HT-29 (cell line): ENCODE results near the gene OVCA2. TPM values are rescaled to one million over a fixed set of nuclear protein-coding genes. Genes with fewer than 3 reads are reported as not detected.

Source experiments
- DNase-seq: peaks from one replicate; pipeline ENCODE4 v3.0.0-alpha.2; 2015; ENCODE audit warnings: low spot score
- small RNA-seq: library from RNA; depleted of rRNA; stranded (forward); fragments of <200 nt; gene quantifications from one replicate; pipeline ENCODE3, GENCODE V24; 2014
- total RNA-seq: library from RNA; depleted of rRNA; stranded (reverse); fragments of >200 nt; shearing (Covaris generic); gene quantifications from 2 replicates; pipeline ENCODE4 v1.2.3, GENCODE V29; 2014; rRNA removed

Gene OVCA2
- total RNA-seq, 1 experiment from 2014 or later, result 56.8 TPM

DNA sequence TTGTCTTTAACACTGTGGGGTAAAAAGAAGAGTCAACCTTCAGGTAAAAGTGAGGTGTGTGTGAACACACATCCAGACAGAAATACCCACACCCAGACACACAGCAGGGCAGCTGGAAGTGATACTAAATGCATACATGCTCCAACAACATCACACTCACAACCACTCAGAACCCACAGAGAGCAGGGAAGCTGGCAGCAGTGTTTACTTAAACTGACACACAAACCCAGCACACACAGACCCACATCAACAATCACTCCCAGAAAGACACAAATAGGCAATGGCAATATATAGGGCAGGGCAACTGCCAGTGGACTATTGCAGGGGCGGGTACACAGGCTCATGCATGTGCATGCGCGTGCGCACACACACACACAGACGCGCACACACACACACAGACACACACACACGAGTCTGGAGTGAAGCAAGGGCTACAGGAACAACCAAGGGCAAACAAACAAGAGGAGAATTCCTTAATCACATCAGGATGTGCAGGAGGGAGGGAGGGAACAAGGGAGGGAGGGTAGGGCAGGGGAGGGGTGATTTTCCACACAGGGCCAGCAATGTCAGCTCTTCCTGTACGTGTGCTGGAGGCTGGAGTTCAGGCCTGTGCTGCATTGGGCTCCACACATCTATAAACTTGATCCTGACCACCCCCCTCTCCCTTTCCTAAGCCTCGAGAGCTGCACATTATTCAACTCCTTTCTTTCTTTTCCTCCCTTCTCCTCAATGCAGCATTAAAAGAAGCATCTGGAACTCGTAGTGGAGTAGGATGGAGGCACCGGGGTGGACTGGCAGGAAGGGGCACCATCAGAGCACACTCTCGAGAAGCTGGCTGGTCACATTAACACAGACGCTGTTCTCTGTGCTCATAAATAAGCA is 43.2 kb downstream of the OVCA2 start:
- peak; percentile 41 for DNase-seq

DNA sequence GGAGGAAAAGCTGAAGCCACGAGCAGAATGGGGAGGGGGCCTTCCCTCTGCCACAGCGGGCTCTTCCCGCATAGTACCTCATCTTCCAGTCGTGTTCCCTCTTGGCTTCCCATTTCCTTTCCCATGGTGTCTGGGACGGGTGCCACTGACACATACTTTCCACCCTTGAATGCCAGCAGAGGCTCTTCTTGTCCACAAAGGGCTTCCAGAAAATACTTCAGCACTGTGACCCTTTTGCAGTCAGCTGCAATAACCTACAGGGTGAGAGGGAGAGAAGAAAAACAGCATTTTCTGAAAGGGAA is 43.8 kb downstream of the OVCA2 start:
- no peak for DNase-seq

DNA sequence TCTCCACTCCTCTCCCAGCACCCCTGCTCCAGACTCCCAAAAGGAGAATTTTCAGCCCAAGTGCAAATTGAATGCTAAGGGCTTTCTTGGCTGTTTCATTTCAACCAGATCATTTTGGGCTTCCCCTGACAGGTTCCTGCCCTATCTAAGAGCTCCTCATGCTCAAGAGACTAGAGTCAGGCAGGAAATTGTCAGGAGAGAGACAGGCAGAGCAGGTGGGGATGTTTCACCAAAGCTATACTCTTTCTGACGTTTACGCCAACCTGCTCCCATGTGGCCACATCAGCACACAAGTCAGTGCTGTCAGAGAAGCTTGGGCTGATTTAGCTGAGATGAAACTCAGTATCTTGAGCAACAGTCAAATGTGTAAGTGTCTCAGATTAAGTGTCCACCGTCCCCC is 44.5 kb downstream of the OVCA2 start:
- no peak for DNase-seq

DNA sequence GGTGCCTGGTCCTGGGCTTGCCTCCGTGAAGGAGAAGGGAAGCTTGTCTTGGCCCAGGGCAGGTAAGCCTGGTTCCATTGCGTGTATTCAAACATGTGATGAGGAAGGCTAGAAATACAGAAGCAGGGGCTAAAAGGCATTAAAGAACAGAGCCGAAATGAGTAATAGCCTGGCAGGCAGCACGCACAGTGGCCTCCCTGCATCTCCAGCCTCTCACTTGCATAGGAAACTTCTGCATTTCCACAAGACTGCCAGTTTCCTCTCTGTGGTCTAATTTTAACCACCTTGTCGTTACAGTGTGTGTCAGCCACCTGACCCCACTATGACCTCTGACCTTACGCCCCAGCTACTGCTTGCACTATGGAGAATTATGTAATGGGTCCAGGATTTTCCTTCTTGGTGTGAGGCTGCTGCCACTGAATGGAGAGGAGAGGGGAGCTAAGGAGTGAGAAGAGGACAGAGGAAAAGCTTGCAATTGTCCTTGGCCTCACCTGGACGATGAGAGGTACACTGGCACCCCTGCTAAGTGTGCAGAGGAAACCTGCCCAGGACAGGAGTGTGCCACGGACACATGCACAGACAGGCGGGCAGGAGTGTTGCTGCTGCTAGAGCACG is 45.9 kb downstream of the OVCA2 start:
- DNase-seq, result no peak

DNA sequence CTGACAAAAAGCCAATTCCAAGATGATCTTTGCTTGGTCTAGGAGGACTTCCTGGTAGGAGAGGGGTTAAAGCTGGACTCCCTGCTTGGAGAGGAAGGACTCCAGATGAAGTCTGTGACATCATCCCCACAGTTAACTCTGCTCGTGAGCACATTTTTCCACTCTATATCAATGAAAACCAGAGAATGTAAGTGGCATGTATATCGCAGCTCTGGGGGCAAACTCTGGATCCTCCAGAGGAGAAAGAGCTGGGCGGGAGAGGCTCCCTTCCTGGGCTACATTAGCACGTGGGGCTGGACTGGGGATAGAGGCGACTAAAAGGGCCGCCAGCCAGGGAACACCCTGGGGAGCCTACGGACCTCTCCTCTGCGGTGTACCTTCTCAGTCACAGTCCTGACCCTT is 47.2 kb downstream of the OVCA2 start:
- DNase-seq, result no peak

DNA sequence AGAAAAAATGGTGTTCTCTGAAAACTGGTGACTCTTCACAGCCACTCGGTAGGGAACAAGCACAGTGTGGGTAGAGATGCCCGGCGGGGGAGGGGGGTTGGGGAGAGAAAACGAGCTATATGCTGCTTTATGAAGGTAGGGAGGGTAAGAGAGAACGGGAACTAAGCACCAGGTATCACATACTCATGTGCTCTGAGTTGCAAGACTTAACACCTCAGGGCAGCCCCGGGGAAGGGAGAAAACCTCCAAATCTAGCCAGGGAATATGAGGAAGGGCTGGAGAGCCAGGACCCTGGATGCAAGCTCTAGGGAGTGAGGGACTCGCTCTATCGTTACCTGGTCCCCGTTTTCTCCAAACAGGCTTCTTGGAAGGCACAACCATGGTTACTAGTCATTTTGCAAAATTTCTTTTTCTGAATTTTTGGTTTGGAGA is 48.4 kb downstream of the OVCA2 start:
- no peak for DNase-seq

DNA sequence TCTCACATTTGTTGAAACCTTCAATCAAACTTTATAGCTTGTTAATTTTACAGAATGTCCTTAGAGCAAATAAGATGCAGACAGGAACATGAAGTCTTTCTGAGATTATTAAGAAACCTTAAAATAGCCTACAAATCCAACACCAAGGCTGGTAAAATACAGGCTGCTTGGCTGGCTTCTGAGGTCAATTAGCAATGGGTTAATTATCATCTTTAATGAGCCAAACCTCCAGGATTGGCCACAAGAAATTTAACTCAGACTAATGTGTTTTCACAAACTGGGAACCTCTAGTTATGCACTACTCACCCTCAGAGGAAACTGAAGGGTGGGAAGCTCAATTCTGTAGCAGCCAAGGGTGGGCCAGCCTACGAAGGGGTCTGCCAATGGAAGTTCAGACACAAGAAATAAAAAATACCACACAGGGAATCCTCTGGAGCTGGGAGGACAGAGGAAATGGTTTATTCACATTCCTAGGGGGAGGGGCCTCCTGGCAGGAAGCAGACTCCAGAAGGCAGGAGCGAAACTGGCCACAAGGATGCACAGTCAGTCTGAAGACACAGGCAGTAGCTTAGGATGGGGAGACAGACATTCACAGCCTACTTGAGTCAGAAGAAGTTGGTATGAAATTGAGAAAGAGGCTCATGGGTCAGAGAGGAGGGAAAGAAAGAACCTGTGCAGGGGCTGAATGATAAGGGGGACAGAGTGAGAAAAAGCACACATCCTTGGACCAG is 49.1 kb downstream of the OVCA2 start:
- no peak for DNase-seq

DNA sequence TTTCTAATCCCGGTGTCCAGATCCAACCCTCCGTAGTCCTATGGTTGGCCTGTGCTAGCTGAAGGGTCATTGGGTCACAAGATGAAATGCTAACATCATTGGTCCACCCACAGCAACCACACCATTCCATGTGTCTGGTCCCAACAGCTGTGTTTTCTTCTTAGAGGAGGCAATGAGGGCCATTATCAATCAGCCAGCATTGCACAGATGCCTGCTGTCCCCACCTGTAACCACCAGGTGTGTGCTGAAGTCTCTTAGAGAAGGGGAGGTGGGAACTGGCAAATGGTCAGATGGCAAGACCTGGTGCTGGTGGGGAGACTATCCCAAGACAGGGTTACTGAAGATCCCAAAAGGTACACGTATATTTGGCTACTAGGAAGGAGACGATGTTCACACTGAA is 50.4 kb downstream of the OVCA2 start:
- DNase-seq, result no peak

Small RNA genes within 50 kb of the gene (small RNA-seq; reads per million reads assigned to genes)
- not detected for gene AC090617.9
- gene MIR132, result not detected
- gene MIR212, result not detected
- gene OVCA2, result not detected

Other genes starting within 250 kb of the OVCA2 start
- gene SMYD4, start 212.1 kb upstream of the OVCA2 start, total RNA-seq, result 5.9 and 7.5 TPM in 2 replicates
- 32.4 and 52.5 TPM in 2 replicates for gene RPA1, start 212.0 kb upstream of the OVCA2 start, total RNA-seq
- gene RTN4RL1, start 16.7 kb upstream of the OVCA2 start, total RNA-seq, result not detected in 2 replicates
- gene DPH1, start 11.9 kb upstream of the OVCA2 start, total RNA-seq, result 31.6 and 38.5 TPM in 2 replicates
- 0.31 and 0.55 TPM in 2 replicates for gene HIC1, start 13.1 kb downstream of the OVCA2 start, total RNA-seq